H1 (cell line): ENCODE measurements around the gene TRIM44. TPM values are rescaled to one million over a fixed set of nuclear protein-coding genes. Genes with fewer than 3 reads are reported as not detected.

Source experiments
- CTCF ChIA-PET: fragments of 300-600 bp; sonication (Branson Sonifier 250); formaldehyde crosslinking; loops from one replicate; lab custom pipeline; 2021; ENCODE audit not compliant: partially characterized antibody; lab: Charles Lee
- POLR2A ChIA-PET: fragments of 300-600 bp; sonication (Branson Sonifier 250); formaldehyde crosslinking; loops from one replicate; lab custom pipeline; 2021; ENCODE audit warnings: inconsistent platforms; ENCODE audit not compliant: partially characterized antibody; lab: Charles Lee
- DNase-seq, 2 experiments: peaks; one replicate each; pipeline versions ENCODE4 v3.0.0 to v3.0.0-alpha.2; 2010 to 2022; ENCODE audit warnings: low spot score in 2 of 2, low read depth in 1 of 2, mixed read lengths in 1 of 2
- FAIRE-seq: peaks from 2 replicates; lab custom pipeline; 2011; peaks lifted over from hg19 to GRCh38; lab: Jason Lieb, UNC
- H2AFZ ChIP-seq: 2 replicates; pipeline ENCODE4 v1.8.1; 2012; ENCODE audit warnings: low read length, inconsistent platforms
- H2AK5ac ChIP-seq: 2 replicates; pipeline ENCODE4 v1.6.1; 2013; ENCODE audit warnings: low read depth, low read length
- H2BK120ac ChIP-seq: replicated peaks from 2 replicates; pipeline ENCODE3; 2013; ENCODE audit warnings: low read depth, low read length, inconsistent platforms
- H2BK12ac ChIP-seq: 2 replicates; pipeline ENCODE4 v1.6.1; 2013; ENCODE audit warnings: low read depth, low read length
- H2BK15ac ChIP-seq: 2 replicates; pipeline ENCODE4 v1.6.1; 2013; ENCODE audit warnings: low read length
- H2BK20ac ChIP-seq: 2 replicates; pipeline ENCODE4 v1.6.1; 2013; ENCODE audit warnings: low read length
- H2BK5ac ChIP-seq: 2 replicates; pipeline ENCODE4 v1.6.1; 2013; ENCODE audit warnings: low read depth, low read length
- H3K14ac ChIP-seq: 2 replicates; pipeline ENCODE4 v1.6.1; 2013; ENCODE audit warnings: inconsistent platforms; ENCODE audit not compliant: insufficient read length
- H3K18ac ChIP-seq: 2 replicates; pipeline ENCODE4 v1.6.1; 2013; ENCODE audit warnings: low read length; ENCODE audit errors: extremely low read depth
- H3K23ac ChIP-seq: 2 replicates; pipeline ENCODE4 v1.6.1; 2013; ENCODE audit warnings: inconsistent platforms; ENCODE audit not compliant: insufficient read length
- H3K23me2 ChIP-seq: 2 replicates; pipeline ENCODE4 v1.6.1; 2013; ENCODE audit warnings: low read depth, low read length
- H3K27ac ChIP-seq: 2 replicates; pipeline ENCODE4 v1.6.1; 2011; ENCODE audit warnings: low read depth, low read length, inconsistent platforms
- H3K27me3 ChIP-seq, 4 experiments: replicated peaks in 1 of 4; 1 replicate in 1 of 4; 2 replicates in 3 of 4; pipeline versions ENCODE4 v1.6.1 to v1.8.1; 2011 to 2013; ENCODE audit warnings: low read length in 3 of 4, mild to moderate bottlenecking in 3 of 4, inconsistent platforms in 2 of 4, mixed read lengths in 2 of 4, moderate library complexity in 1 of 4; ENCODE audit not compliant: control insufficient read depth in 3 of 4, insufficient read depth in 3 of 4; ENCODE audit errors: extremely low read depth in 1 of 4
- H3K36me3 ChIP-seq, 4 experiments: 2 replicates each; pipeline versions ENCODE4 v1.6.1 to v1.8.1; 2011 to 2013; ENCODE audit warnings: mild to moderate bottlenecking in 4 of 4, low read length in 3 of 4, moderate library complexity in 2 of 4, control low read depth in 1 of 4, inconsistent platforms in 1 of 4; ENCODE audit not compliant: insufficient read depth in 4 of 4, control insufficient read depth in 2 of 4
- H3K4ac ChIP-seq: replicated peaks from 2 replicates; pipeline ENCODE3; 2013; ENCODE audit warnings: low read length, low read depth, mixed read lengths, inconsistent platforms; ENCODE audit not compliant: insufficient read length
- H3K4me1 ChIP-seq, 4 experiments: replicated peaks in 1 of 4; 1 replicate in 1 of 4; 2 replicates in 3 of 4; pipeline versions ENCODE4 v1.6.1 to v1.8.1; 2011 to 2013; ENCODE audit warnings: low read length in 3 of 4, inconsistent platforms in 2 of 4, mixed read lengths in 1 of 4; ENCODE audit not compliant: insufficient read depth in 4 of 4, control insufficient read depth in 3 of 4
- H3K4me2 ChIP-seq, 2 experiments: 2 replicates each; pipeline versions ENCODE4 v1.6.1 to v1.8.1; 2011 to 2013; ENCODE audit warnings: low read depth in 2 of 2, low read length in 2 of 2, control low read depth in 1 of 2, inconsistent platforms in 1 of 2, mild to moderate bottlenecking in 1 of 2; ENCODE audit not compliant: insufficient read depth in 1 of 2
- H3K4me3 ChIP-seq, 4 experiments: fragments of 200-600, 300-600 bp in 1 of 4; sonication (generic), shearing (Covaris generic), sonication (Bioruptor Twin) in 1 of 4; 2 replicates each; pipeline versions ENCODE4 v1.5.1 to v1.8.1; 2011 to 2016; ENCODE audit warnings: low read length in 4 of 4, low read depth in 3 of 4, control low read depth in 2 of 4, inconsistent platforms in 2 of 4, mild to moderate bottlenecking in 2 of 4, mixed read lengths in 1 of 4, moderate library complexity in 1 of 4; ENCODE audit not compliant: insufficient read depth in 2 of 4; ENCODE audit errors: extremely low read depth in 1 of 4
- H3K56ac ChIP-seq: replicated peaks from 2 replicates; pipeline ENCODE3; 2013; ENCODE audit warnings: low read depth, mild to moderate bottlenecking, mixed read lengths, low read length, inconsistent platforms; ENCODE audit not compliant: insufficient read length
- H3K79me1 ChIP-seq: 2 replicates; pipeline ENCODE4 v1.6.1; 2013; ENCODE audit warnings: low read depth, low read length, control low read depth
- H3K79me2 ChIP-seq, 2 experiments: 2 replicates each; pipeline versions ENCODE4 v1.6.1 to v1.8.1; 2012 to 2013; ENCODE audit warnings: low read length in 2 of 2, mild to moderate bottlenecking in 2 of 2, inconsistent platforms in 1 of 2; ENCODE audit not compliant: insufficient read depth in 2 of 2, control insufficient read depth in 1 of 2
- H3K9ac ChIP-seq, 4 experiments: replicated peaks in 1 of 4; 1 replicate in 1 of 4; 2 replicates in 3 of 4; pipeline versions ENCODE4 v1.6.1 to v1.8.1; 2011 to 2013; ENCODE audit warnings: low read depth in 3 of 4, low read length in 3 of 4, control low read depth in 2 of 4, mild to moderate bottlenecking in 2 of 4, moderate library complexity in 2 of 4, inconsistent platforms in 1 of 4; ENCODE audit errors: extremely low read depth in 1 of 4
- H3K9me3 ChIP-seq, 2 experiments: 2 replicates each; pipeline versions ENCODE4 v1.6.1 to v1.8.1; 2012 to 2013; ENCODE audit warnings: mild to moderate bottlenecking in 2 of 2, moderate library complexity in 2 of 2, control low read depth in 1 of 2, inconsistent platforms in 1 of 2, low read depth in 1 of 2, low read length in 1 of 2, mixed read lengths in 1 of 2; ENCODE audit not compliant: insufficient read depth in 2 of 2
- H4K20me1 ChIP-seq, 2 experiments: replicated peaks in 1 of 2; 2 replicates each; pipeline versions ENCODE3 to v1.8.1; 2011 to 2013; ENCODE audit warnings: inconsistent platforms in 2 of 2, low read length in 2 of 2, mild to moderate bottlenecking in 1 of 2; ENCODE audit not compliant: insufficient read depth in 2 of 2, control insufficient read depth in 1 of 2
- H4K5ac ChIP-seq: 2 replicates; pipeline ENCODE4 v1.6.1; 2013; ENCODE audit warnings: low read length, low read depth, mixed read lengths, inconsistent platforms; ENCODE audit not compliant: insufficient read length
- H4K8ac ChIP-seq: 2 replicates; pipeline ENCODE4 v1.8.0; 2013; ENCODE audit warnings: mild to moderate bottlenecking, moderate library complexity, low read length, inconsistent platforms; ENCODE audit not compliant: insufficient read depth; ENCODE audit errors: extremely low read depth
- H4K91ac ChIP-seq: replicated peaks from 2 replicates; pipeline ENCODE3; 2013; ENCODE audit warnings: low read length, mixed read lengths, inconsistent platforms; ENCODE audit not compliant: insufficient read length
- ASH2L ChIP-seq: fragments of 200-600, 300-600 bp; sonication (generic); IDR thresholded peaks from one replicate; pipeline ENCODE4 v1.7.1; 2017; ENCODE audit warnings: low read length
- BACH1 ChIP-seq: IDR thresholded peaks from 2 replicates; pipeline ENCODE4 v1.6.1; 2012; ENCODE audit warnings: low read length, improper control_type of control experiment
- CHD1 ChIP-seq: IDR thresholded peaks from 2 replicates; pipeline ENCODE4 v1.6.1; 2012; ENCODE audit warnings: low read depth, low read length, improper control_type of control experiment
- EZH2 ChIP-seq: fragments of 200-600 bp; sonication (generic); IDR thresholded peaks from 2 replicates; pipeline ENCODE4 v1.7.1; 2012; ENCODE audit warnings: low read depth, mild to moderate bottlenecking, moderate library complexity, low read length, inconsistent platforms; ENCODE audit not compliant: severe bottlenecking
- GTF2F1 ChIP-seq: IDR thresholded peaks from 2 replicates; pipeline ENCODE4 v1.6.1; 2012; ENCODE audit warnings: low read depth, low read length, improper control_type of control experiment, borderline replicate concordance
- JUND ChIP-seq: IDR thresholded peaks from 2 replicates; pipeline ENCODE4 v1.6.1; 2011; ENCODE audit warnings: mild to moderate bottlenecking, improper control_type of control experiment, low read length
- KDM1A ChIP-seq: fragments of 200-600, 300-600 bp; sonication (generic); IDR thresholded peaks from 2 replicates; pipeline ENCODE4 v1.7.1; 2016; ENCODE audit warnings: mild to moderate bottlenecking, low read length, borderline replicate concordance
- NRF1 ChIP-seq: IDR thresholded peaks from 2 replicates; pipeline ENCODE4 v1.6.1; 2011; ENCODE audit warnings: mild to moderate bottlenecking, low read depth, low read length, improper control_type of control experiment
- POLR2AphosphoS5 ChIP-seq: IDR thresholded peaks from 2 replicates; pipeline ENCODE4 v1.6.1; 2011; ENCODE audit warnings: low read depth, low read length
- SIRT6 ChIP-seq: IDR thresholded peaks from one replicate; pipeline ENCODE4 v1.7.1; 2012; ENCODE audit warnings: low read length, inconsistent platforms
- SP2 ChIP-seq: IDR thresholded peaks from 2 replicates; pipeline ENCODE4 v1.6.1; 2012; ENCODE audit warnings: mild to moderate bottlenecking, low read length, inconsistent platforms
- SP4 ChIP-seq: IDR thresholded peaks from 2 replicates; pipeline ENCODE4 v1.6.1; 2012; ENCODE audit warnings: low read length, inconsistent platforms
- TEAD4 ChIP-seq: IDR thresholded peaks from 2 replicates; pipeline ENCODE4 v1.6.1; 2012; ENCODE audit warnings: low read depth, low read length, inconsistent platforms, mixed read lengths
- USF2 ChIP-seq: IDR thresholded peaks from 2 replicates; pipeline ENCODE4 v1.6.1; 2011; ENCODE audit warnings: low read length, improper control_type of control experiment
- WGBS, 2 experiments: shearing (Covaris generic) in 1 of 2; methylation state at CpG; one replicate each; pipeline versions ENCODE4 v1.1.6 to v1.1.7; 2013 to 2015; ENCODE audit warnings: low lambda C conversion rate in 2 of 2, mixed read lengths in 2 of 2, inconsistent platforms in 1 of 2, low coverage in 1 of 2, missing lambda C conversion rate in 1 of 2; ENCODE audit not compliant: insufficient replicate concordance in 2 of 2, insufficient coverage in 1 of 2, insufficient read length in 1 of 2; ENCODE audit errors: extremely low coverage in 1 of 2, missing lambda C conversion rate in 1 of 2; 5-methylcytosine and 5-hydroxymethylcytosine counted together
- polyA plus RNA-seq, 7 experiments: library from polyadenylated mRNA; depleted of rRNA in 3 of 7; stranded (reverse) in 5 of 7; unstranded in 2 of 7; fragments of >200 nt in 5 of 7; fragments of 200-250 nt in 2 of 7; gene quantifications; 1 replicate in 5 of 7; 2 replicates in 1 of 7; 4 replicates in 1 of 7; pipeline versions ENCODE4 v1.2.1 to v1.2.3, GENCODE V29; 2011 to 2013; ENCODE audit warnings: missing spikeins in 2 of 7, mixed read lengths in 2 of 7
- total RNA-seq: library from RNA; stranded (reverse); fragmentation: NEBNext Ultra II Directional; extraction: Animal tissue kit (Norgen Biotek cat#: 25700); gene quantifications from 2 replicates; pipeline ENCODE4 v1.2.1, GENCODE V29; 2021

Gene TRIM44
- total and polyA plus RNA-seq, 2 of the 8 experiments (the other 6 are each of a cell fraction or from before 2014, with no cell fraction given): 13.9 to 34.4 TPM

- whole genome bisulfite sequencing, 2 experiments: 79% methylated on average over 2 of the region's 2 CpGs; no CpG with 5 or more reads in 1 of the 2 experiments
- no peak overlapping the region for H2AFZ ChIP-seq
- no peak overlapping the region for H3K56ac ChIP-seq
- no peaks in the 10 kb centered on the region for H3K27me3 ChIP-seq
- peaks cover 0 to 6% (median 0%) of the 10 kb centered on the region in 4 experiments; a peak in 2 of 8 replicates for H3K36me3 ChIP-seq
- no peak overlapping the region for H3K14ac ChIP-seq
- no peaks in the 10 kb centered on the region for H4K20me1 ChIP-seq
- no peak overlapping the region for H2BK15ac ChIP-seq
- no peak overlapping the region for H4K5ac ChIP-seq
- H3K23ac ChIP-seq: no peak overlapping the region
- FAIRE-seq (no peak), DNase-seq (no peak)
- H3K79me1 ChIP-seq: no peaks in the 10 kb centered on the region
- no peak overlapping the region for H3K4ac ChIP-seq
- H2AK5ac ChIP-seq: no peak overlapping the region
- no peak overlapping the region for H2BK120ac ChIP-seq
- no peak overlapping the region for H3K9ac ChIP-seq
- no peak overlapping the region for H2BK20ac ChIP-seq
- H3K4me1 ChIP-seq: no peaks in the 10 kb centered on the region; a peak in 1 of 7 replicates
- no peak overlapping the region for H2BK12ac ChIP-seq
- ChIA-PET CTCF (interaction anchor here (0.5 to 1.8 kb wide), 4 partner anchors 18 to 101 kb away, joined by 3 to 7 read pairs (median 3); no protein-coding TSS in a partner anchor), POLR2A (no interaction called here)
- no peaks in the 10 kb centered on the region; the same call in 1 of the 2 replicates for H3K23me2 ChIP-seq
- no peaks in the 10 kb centered on the region for H3K9me3 ChIP-seq
- H3K4me3 ChIP-seq: no peak overlapping the region
- H4K8ac ChIP-seq: no peak overlapping the region
- no peak overlapping the region for H3K27ac ChIP-seq
- no peak overlapping the region for H3K18ac ChIP-seq
- no peak overlapping the region for H4K91ac ChIP-seq
- H2BK5ac ChIP-seq: no peak overlapping the region
- H3K79me2 ChIP-seq: no peaks in the 10 kb centered on the region
- no peak overlapping the region for H3K4me2 ChIP-seq
- no peak for TF ChIP-seq SIRT6
- no peak for TF ChIP-seq TEAD4
- no peak for TF ChIP-seq BACH1
- TF ChIP-seq NRF1: no peak
- no peak for TF ChIP-seq JUND
- no peak for TF ChIP-seq CHD1
- TF ChIP-seq KDM1A: no peak
- no peak for TF ChIP-seq POLR2AphosphoS5
- TF ChIP-seq SP4: no peak
- no peak for TF ChIP-seq SP2
- TF ChIP-seq USF2: no peak
- TF ChIP-seq EZH2: no peak
- no peak for TF ChIP-seq GTF2F1
- no peak for TF ChIP-seq ASH2L
Measured at GRCh38 chr11:35721651-35722282, 59.2 kb downstream of the TRIM44 start.
